Uterus (tissue), 4 donors: ENCODE results near the gene FAM163B. TPM values are rescaled to one million over a fixed set of nuclear protein-coding genes. Genes with fewer than 3 reads are reported as not detected.

Source experiments
- DNase-seq, 2 donors: peaks; one replicate each; pipeline ENCODE4 v3.0.0-alpha.2; 2019 to 2020
- H3K27ac ChIP-seq, 2 donors: fragments of 200-600 bp; sonication (generic); 1 replicate in 1 of 2; 2 replicates in 1 of 2; pipeline ENCODE4 v1.5.1; 2016 to 2018
- H3K27me3 ChIP-seq, 2 donors: fragments of 200-600 bp; sonication (generic); one replicate each; pipeline ENCODE4 v1.5.1; 2018 to 2019; ENCODE audit warnings: control low read depth in 1 of 2
- H3K36me3 ChIP-seq, 2 donors: fragments of 200-600 bp; sonication (generic); one replicate each; pipeline ENCODE4 v1.5.1; 2019; ENCODE audit warnings: control low read depth in 1 of 2
- H3K4me1 ChIP-seq, 2 donors: fragments of 200-600 bp; sonication (generic); one replicate each; pipeline ENCODE4 v1.5.1; 2018 to 2019; ENCODE audit warnings: control low read depth in 1 of 2
- H3K4me3 ChIP-seq, 2 donors: fragments of 200-600 bp; sonication (generic); 1 replicate in 1 of 2; 2 replicates in 1 of 2; pipeline ENCODE4 v1.5.1; 2018 to 2019; ENCODE audit warnings: mild to moderate bottlenecking in 1 of 2
- H3K9me3 ChIP-seq, 2 donors: fragments of 200-600 bp; sonication (generic); one replicate each; pipeline ENCODE4 v1.5.1; 2019; ENCODE audit warnings: control low read depth in 1 of 2
- POLR2A ChIP-seq, 2 donors: fragments of 450-650 bp; IDR thresholded peaks; one replicate each; pipeline ENCODE4 v1.6.1; 2016; ENCODE audit warnings: antibody characterized with exemption in 2 of 2, mild to moderate bottlenecking in 1 of 2, moderate library complexity in 1 of 2
- intact Hi-C: fragments of 100-400 bp; cut with DNase I; formaldehyde crosslinking; loops from one replicate; pipeline ENCODE4 v1.15.1; 2023; ENCODE audit warnings: low total_unique reads
- total RNA-seq, 4 donors: library from RNA; depleted of rRNA in 3 of 4; stranded (reverse); fragments of >200 nt in 3 of 4; gene quantifications; one replicate each; pipeline versions ENCODE4 v1.1.0 to v1.2.4, GENCODE V29; 2014 to 2023
- TF ChIP-seq, protein P1 (sequence below), 4 experiments: fragments of 200-600 bp in 2 of 4; fragments of 450-650 bp in 2 of 4; sonication (generic) in 2 of 4; IDR thresholded peaks; one replicate each; pipeline ENCODE4 v1.5.1; 2016 to 2019; ENCODE audit warnings: antibody characterized with exemption in 4 of 4, mild to moderate bottlenecking in 2 of 4, moderate library complexity in 1 of 4
- donor health status: DM: yes; HTN: yes; CAD: no.

FAM163B gene
- total RNA-seq, 4 donors from 2014 or later: not detected

- Histone ChIP-seq H3K4me3 (no peak overlapping the region), H3K9me3 (no peaks in the 10 kb centered on the region), H3K27me3 (no peaks in the 10 kb centered on the region), H3K36me3 (no peaks in the 10 kb centered on the region), H3K27ac (no peak overlapping the region), H3K4me1 (peaks cover 0 to 18% of the 10 kb centered on the region in 2 donors)
- intact Hi-C loops: no loop called here
- no peak for DNase-seq
- no peak for TF ChIP-seq POLR2A (IDR thresholded peaks at IDR 0.05)
These were observed 73.1 kb downstream of the FAM163B start for GRCh38 chr9:133536080-133536479.

DNA sequence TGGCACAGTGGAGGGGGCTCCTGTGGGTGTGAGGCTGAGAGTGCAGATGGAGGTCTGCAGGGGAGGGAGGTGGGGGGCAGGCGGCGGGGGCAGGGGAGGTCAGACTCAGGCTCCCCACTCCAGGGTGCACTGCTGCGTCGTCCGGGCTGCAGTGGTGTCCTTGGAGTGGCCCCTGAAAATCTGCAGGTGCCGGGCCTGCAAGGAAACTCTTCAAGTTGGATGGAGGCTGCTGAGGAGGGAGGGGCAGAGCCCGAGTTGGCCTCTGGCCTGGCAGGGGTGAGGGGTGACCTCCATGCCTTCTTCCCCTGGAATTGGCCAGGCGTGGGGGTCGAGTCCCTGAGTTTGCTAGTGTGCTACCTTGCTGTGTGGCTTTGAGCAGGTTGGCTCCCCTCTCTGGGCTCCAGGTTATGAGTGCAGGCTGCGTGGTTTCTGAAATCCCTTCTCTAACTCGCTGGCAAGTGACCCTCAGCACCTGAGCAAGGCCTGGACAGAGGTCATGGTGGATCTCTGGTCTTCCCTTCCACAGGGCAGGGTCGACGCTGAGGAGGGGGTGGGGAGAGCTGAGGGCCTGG lies 73.8 kb downstream of the FAM163B start:
- Histone ChIP-seq H3K9me3 (no peaks in the 10 kb centered on the region), H3K36me3 (no peaks in the 10 kb centered on the region), H3K27me3 (no peaks in the 10 kb centered on the region), H3K4me3 (no peak overlapping the region), H3K27ac (no peak overlapping the region), H3K4me1 (peaks cover 0 to 18% of the 10 kb centered on the region in 2 donors)
- TF ChIP-seq, protein P1, sequence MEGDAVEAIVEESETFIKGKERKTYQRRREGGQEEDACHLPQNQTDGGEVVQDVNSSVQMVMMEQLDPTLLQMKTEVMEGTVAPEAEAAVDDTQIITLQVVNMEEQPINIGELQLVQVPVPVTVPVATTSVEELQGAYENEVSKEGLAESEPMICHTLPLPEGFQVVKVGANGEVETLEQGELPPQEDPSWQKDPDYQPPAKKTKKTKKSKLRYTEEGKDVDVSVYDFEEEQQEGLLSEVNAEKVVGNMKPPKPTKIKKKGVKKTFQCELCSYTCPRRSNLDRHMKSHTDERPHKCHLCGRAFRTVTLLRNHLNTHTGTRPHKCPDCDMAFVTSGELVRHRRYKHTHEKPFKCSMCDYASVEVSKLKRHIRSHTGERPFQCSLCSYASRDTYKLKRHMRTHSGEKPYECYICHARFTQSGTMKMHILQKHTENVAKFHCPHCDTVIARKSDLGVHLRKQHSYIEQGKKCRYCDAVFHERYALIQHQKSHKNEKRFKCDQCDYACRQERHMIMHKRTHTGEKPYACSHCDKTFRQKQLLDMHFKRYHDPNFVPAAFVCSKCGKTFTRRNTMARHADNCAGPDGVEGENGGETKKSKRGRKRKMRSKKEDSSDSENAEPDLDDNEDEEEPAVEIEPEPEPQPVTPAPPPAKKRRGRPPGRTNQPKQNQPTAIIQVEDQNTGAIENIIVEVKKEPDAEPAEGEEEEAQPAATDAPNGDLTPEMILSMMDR (IDR thresholded peaks at IDR 0.05): no peak
- TF ChIP-seq POLR2A (IDR thresholded peaks at IDR 0.05): no peak
- intact Hi-C loops: no loop called here
- DNase-seq: no peak

- DNase-seq: peak; percentile 68 to 83
- no peaks in the 10 kb centered on the region for H3K36me3 ChIP-seq
- no peaks in the 10 kb centered on the region for H3K9me3 ChIP-seq
- H3K4me1 ChIP-seq: peaks cover 0 to 18% of the 10 kb centered on the region in 2 donors
- H3K27me3 ChIP-seq: no peaks in the 10 kb centered on the region
- peak within 1 kb of the TSS; percentile 5 to 37 for H3K4me3 ChIP-seq
- no peak for TF ChIP-seq POLR2A (IDR thresholded peaks at IDR 0.05)
- TF ChIP-seq, protein P1 (IDR thresholded peaks at IDR 0.05): no peak
- intact Hi-C loops: no loop called here
- peak within 1 kb of the TSS in 1 of 2 donors; percentile 9 for H3K27ac ChIP-seq
These were observed 74.6 kb downstream of the FAM163B start, which contains the start of gene ADAMTSL2 for GRCh38 chr9:133534346-133535291. TSS of gene ADAMTSL2 (plus strand) at chr9:133534704. CDS start at chr9:133536713, 2,009 bp downstream.

DNA sequence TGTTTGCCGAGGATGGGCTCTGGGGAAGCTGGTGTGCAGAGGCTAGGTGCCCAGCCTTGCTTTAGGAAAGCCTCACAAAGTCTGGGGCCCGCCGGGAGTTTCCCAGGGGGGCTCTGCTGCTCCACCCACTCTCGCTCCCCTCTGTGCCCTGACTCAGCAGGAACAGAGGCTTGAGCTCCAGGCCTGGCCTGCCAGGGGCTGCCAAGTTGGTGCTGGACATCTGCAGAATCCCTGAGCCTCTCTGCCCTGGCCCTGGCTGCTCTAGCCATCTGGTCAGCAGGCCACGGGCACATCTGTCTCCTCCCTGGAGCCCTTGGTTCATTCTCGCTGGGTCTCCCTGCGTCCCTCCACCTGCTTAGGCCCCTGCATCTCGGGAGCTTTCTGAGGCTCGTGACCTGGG lies 75.3 kb downstream of the FAM163B start:
- H3K4me1 ChIP-seq: peaks cover 0 to 18% of the 10 kb centered on the region in 2 donors
- DNase-seq: no peak
- peak overlapping the region in 1 of 2 donors; percentile 5 for H3K4me3 ChIP-seq
- no peaks in the 10 kb centered on the region for H3K27me3 ChIP-seq
- no peaks in the 10 kb centered on the region for H3K9me3 ChIP-seq
- intact Hi-C loops: no loop called here
- H3K27ac ChIP-seq: peak overlapping the region in 1 of 2 donors; percentile 9
- TF ChIP-seq, protein P1 (IDR thresholded peaks at IDR 0.05): no peak
- no peak for TF ChIP-seq POLR2A (IDR thresholded peaks at IDR 0.05)
- no peaks in the 10 kb centered on the region for H3K36me3 ChIP-seq

GRCh38 chr9:133532937-133533668 lies 76.1 kb downstream of the FAM163B start:
- DNase-seq: peak; percentile 57 to 65
- Histone ChIP-seq H3K4me3 (no peak overlapping the region), H3K27ac (no peak overlapping the region), H3K27me3 (no peaks in the 10 kb centered on the region), H3K36me3 (no peaks in the 10 kb centered on the region), H3K9me3 (no peaks in the 10 kb centered on the region), H3K4me1 (peaks cover 0 to 18% of the 10 kb centered on the region in 2 donors)
- TF ChIP-seq, protein P1 (IDR thresholded peaks at IDR 0.05): peak in 3 of 4 experiments; percentile 11 to 64 (median 64)
- TF ChIP-seq POLR2A (IDR thresholded peaks at IDR 0.05): no peak
- intact Hi-C loops: no loop called here
